ENCODE results near the gene PPP1R3C.

- TF ChIP-seq CTCF (IDR thresholded peaks at IDR 0.05) (no peak), POLR2A (IDR thresholded peaks at IDR 0.05) (no peak)
These were observed 10.8 kb upstream of the PPP1R3C start for GRCh38 chr10:91643700-91644099.
